Measurements from ENCODE around the gene CTNNA3.

GRCh38 chr10:66550351-66550750, 1145.6 kb downstream of the CTNNA3 start:
- TF ChIP-seq POLR2AphosphoS5 (IDR thresholded peaks at IDR 0.05; ENCODE audit: low read depth, low read length) (no peak), CTCF (IDR thresholded peaks at IDR 0.05) (no peak), TCF7L2 (IDR thresholded peaks at IDR 0.05; ENCODE audit: low read depth, low read length) (no peak), SIN3A (IDR thresholded peaks at IDR 0.05; ENCODE audit: borderline replicate concordance, insufficient read depth, low read depth, low read length) (no peak)
